Stimulated activated CD4-positive, alpha-beta T cell treated with anti-CD3 and anti-CD28 coated beads, Interleukin-4, amount 100 ng/mL, for 48 hours (primary cell): ENCODE data around the gene HOXB3.
"Not testable (repeated sequence)": the region's sequence is repeated elsewhere in the genome, so short reads cannot be mapped to it uniquely, and the experiment has no call there.

Experiments used
- DNase-seq, 2 donors: peaks; one replicate each; pipeline ENCODE4 v3.0.0-alpha.2; 2020; ENCODE audit warnings: low read depth in 2 of 2

HOXB3 gene

DNA sequence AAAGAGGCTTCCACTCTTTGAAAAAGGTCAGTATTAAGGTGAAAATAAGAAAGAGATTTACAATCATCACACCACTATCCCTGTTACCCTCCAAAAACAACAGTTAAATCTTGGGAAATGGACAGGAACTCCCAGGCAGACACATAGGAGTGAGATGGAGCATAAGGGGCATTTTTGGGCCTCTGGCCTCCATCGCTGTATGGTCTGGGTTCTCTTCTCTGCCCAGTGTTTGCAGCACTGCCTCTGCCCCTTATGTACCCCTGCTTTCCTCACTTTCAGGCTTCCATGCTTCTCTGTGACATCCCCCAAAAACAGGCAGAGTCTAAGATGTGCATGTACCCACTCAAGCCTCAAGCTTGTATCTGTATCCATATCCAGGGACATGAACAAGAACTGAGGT lies 44.5 kb downstream of the HOXB3 start:
- no peak for DNase-seq

DNA sequence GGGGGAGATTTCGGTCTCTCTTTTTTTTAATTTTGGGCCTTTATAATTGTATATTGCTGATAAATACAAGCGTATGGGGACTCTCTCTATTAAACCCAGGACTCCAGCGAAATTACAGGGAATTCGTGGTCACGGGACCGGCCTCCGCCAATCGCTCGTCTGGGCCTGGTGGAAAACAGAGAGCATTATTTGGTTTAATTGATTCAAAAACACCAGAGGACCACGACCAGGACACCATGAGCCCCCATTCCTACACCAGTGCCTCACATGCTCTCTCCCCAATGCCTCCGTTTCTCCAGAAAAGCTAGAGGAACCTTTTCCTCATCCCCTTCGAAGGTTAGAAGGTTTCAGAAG lies 45.0 kb downstream of the HOXB3 start, which contains the start of gene HOXB2:
HOXB2 (minus strand) TSS at position 88 of the 354 bp plus-strand sequence. CDS start 198 bp downstream, outside the sequence.
- no peak for DNase-seq

DNA sequence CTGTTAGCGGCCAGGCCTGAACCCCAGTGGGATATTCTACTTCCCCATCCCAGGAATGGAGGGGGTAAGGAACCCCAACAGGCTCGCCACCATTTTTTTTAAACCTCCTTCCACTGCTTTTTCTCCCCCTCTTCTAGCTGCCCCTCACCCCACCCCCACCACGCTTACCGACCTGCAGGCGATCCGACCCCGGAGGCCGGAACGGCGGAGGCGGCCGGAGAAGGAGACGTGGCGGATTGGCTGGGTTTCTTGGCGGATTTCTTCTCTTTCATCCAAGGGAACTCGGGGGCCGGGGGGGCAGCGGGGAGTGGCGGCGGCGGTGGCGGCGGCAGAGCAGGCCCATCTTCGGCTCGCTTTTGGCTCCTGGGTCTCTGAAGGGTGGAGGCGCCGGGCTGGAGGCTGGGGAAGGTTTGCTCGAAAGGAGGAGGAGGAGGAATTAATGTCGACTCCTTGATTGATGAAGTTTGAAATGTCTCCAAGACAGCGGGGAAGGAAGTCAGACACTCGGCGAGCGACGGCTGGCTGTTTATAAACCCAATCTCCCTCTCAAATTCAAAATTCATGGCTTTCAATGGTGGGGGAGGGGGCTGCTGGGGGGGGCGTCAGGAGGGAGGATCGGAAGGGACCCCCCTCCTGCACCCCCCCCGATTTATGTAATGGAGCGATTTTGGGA lies 45.6 kb downstream of the HOXB3 start:
- peak; percentile 23 to 28 for DNase-seq

DNA sequence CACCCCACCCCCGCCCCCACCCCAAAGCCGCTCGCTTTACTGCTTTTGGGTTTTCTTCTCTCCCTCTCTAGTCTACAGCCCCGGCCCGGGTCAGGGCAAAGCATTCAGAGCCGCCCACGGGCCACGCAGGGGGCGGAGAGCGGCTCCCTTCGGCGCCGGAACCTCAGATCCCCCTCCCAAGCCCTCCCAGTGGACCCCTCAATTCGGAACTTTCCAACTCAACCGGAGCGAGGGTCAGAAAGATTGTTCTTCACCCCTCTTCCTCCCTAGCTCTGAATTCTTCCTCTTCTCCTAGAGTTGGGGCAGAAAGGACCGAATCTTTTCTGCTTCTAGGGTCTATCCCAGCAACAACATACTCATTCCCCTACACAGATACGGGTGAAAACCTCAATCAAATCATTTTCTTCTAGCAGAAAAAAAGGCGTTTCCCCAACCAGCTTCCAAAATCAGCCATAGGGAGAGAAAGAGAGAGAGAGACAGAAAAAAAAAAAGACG lies 46.1 kb downstream of the HOXB3 start:
- peak; percentile 43 to 47 for DNase-seq

DNA sequence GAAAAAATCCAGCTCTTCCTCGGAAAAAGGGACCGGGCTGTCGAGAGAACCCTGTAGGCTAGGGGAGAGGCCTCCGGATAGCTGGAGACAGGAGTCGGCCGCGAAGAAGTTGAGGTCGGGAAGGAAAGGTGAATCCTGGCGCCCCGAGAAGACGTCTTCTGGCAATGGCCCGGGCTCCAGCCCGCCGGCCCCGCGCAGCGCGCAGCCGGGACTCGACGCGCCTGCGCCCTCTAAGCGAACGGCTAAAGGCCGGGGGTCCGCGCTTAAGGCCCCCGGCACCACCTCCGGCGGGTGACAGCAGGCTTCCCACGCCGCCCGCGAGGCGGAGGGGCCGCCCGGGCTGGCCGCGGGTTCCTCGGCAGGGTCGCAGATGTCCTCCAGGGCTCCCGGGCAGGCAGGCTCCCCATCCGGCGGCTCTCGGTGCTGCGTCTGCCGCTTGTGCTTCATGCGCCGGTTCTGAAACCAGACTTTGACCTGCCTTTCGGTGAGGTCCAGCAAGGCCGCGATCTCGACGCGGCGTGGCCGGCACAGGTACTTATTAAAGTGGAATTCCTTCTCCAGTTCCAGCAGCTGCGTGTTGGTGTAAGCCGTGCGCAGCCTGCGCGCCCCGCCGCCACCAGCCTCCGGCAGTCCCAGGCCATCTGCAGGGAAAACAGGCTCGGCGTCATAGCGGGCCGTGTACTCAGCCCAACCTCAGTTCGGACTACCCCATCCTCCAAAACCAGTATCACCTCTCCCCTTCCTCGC lies 46.8 kb downstream of the HOXB3 start:
- peak; percentile 31 to 56 for DNase-seq

DNA sequence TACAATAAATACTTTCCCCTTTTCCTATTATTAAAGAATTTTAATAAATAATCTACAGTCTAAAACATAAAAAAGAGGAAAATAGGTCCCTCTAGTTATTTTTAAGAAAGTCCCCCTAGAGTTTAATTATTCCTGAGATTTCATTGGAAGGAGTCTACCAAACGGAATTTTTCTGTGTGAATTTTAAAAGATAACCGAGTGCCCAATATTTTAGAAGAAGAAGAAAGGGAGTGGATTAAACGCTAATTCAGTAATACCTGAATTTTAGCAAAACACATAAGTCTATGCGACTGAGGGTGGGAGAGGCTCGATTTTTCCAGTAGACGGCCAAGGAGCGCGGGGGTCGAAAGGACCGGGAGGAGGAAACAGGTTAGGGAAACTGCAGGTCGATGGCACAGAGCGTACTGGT lies 47.3 kb downstream of the HOXB3 start:
- no peak for DNase-seq

DNA sequence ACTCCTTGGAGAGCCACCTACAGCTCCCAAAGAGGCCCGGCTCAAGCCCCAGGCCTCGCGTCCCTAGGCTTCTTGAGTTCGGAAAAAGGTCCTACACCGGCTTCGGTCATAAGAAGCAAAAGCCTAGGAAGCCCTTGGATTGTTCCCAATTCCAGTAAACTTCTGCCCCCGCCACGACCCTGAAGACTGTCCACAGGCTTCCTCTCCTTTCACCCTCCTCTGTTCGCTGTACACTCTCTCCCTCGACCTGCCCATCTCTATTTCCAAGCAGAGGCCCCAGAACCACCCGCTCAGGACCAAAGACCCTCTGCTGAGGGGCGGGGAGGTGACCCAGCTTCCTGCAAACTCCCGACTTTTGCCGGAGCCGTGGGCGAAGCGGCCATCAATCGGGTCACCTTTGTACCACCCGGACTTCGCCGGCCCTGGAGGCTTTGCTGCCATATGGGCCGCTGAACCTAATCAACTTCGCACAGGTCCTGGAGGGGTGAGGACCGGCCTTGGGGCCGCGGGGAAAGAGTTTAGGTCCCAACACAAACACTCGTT lies 47.9 kb downstream of the HOXB3 start:
- no peak for DNase-seq

DNA sequence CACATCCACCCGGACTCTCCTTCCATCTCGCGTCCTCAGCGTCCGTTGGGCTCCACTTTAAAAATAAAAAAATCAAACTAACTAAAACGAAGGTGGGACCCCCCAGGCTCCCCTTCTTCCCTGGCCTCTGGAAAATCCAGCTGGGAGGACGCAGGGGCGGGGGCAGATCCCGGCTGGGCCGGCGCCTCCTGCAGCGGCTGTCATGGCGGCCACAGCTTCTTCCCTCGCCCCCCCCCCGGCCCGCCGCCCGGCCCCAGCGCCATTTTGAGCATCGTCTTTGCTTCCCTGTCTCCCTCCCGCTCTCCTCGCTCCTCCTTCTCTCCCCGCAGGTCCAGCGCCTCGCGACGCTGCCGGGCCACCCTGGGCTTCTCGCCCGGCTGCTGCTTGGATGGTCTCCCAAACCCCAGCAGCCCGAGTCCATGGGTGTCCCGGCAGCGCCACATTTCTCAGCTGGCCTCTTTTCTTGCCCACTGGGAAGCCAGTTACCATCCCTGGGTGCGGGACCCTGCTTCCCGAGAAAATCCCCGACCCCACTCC lies 48.4 kb downstream of the HOXB3 start:
- DNase-seq = peak; percentile 32 to 42

DNA sequence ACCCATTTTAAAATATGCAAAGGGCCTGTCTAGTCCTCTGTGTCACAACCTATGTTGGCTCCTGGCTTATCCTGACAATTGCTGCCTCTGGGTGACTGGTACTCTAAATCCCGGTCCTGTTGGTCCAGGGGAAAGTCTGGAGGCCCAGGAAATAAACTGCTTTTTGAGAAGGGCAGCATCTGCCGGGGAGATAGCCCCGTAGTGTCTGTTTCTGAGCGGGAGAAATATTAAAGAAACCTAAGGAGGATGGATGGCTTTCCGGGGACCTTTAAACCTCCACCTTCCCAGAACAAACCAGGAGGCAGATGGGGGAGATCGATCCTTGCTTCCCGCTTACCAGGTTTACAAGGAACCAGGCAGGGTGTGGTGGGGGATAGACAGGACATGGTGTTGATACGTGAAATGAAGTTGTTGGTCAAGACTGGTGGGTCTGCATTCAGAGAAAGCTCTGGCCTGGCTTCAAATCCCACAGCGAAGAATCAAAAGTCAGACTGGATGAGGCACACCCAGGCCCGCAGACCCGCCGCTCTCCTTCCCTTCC lies 48.9 kb downstream of the HOXB3 start:
- DNase-seq = no peak

DNA sequence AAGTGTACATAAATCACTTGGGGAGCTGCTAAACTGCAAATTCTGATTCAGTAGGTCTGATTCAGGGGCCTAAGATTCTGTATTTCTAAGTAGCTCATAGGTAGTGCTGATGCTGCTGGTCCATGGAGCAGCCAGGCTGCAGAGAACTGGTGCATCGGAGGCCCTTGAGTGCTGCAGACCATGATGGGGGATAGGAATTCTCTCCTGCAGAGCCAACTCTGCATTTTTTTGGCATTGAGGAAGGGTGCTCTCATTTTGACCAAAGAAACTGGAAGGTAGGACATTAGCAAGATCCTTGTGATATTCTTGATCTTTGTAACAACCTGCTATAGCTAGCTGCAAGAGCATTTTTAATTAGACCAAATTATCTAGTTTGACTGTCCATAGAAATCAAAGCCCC lies 49.8 kb downstream of the HOXB3 start:
- no peak for DNase-seq

DNA sequence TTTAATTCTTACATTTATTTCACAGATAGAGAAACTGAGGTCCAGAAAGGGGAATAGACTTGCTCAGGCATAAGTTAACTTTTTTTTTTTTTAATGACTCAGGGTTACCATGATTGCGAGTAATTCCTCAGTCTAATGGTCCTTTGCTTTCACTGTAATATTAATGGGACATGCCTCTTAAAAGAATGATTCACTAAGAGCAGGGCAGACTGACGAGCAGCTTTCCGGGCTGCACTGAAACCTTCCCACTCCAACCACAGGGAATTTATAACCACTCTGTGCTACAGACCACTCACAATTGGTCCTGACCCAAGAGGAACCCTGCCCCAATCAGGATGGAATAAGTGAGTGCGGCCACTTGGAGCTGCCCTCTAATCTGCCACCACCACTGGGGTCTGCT lies 50.9 kb downstream of the HOXB3 start:
- DNase-seq = no peak

DNA sequence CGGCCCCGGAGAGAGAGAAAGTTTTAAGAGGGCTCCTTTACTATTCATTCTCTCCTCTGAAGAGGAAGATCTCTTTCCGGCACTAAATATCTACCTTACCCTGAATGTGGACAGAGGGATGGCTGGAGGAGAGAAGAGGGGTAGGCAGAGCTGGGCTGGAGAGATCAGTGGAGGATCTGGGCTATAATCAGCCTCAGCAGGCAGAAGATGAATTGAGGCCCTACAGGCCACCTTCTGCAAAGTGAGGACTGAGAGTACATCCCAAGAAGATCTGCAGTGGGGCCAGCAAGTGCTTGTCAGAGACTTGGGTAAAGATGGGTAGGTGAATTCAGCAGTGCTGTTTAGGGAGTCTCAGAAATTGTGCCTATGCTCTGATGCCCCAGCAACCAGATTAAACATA lies 52.7 kb downstream of the HOXB3 start:
- DNase-seq = no peak

DNA sequence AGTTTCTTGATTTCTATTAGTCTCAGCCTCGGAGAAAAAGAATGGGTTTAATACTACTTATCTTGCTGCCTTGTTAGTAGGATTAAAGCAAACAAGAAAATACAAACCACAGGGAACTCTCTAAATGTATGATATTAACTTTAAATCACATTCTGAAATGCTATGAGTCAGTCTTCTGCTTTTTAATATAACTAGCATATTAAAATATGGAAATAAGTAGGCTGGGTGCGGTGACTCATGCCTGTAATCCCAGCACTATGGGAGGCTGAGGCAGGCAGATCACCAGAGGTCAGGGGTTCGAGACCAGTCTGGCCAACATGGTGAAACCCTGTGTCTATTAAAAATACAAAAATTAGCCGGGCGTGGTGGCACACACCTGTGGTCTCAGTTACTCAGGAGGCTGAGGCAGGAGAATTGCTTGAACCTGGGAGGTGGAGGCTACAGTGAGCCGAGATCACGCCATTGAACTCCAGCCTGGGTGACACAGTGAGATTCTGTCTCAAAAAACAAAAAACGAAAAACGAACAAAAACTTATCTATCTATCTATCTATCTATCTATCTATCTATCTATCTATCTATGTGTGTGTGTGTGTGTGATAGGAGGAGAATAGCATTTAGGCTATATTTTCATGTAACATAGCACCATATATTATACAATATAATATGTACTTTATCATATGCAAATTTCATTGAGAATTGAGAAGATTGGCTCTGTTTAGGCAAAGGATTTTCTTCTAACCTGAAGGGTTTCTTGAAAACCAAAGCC lies 54.1 kb downstream of the HOXB3 start:
- DNase-seq = not testable (repeated sequence)

DNA sequence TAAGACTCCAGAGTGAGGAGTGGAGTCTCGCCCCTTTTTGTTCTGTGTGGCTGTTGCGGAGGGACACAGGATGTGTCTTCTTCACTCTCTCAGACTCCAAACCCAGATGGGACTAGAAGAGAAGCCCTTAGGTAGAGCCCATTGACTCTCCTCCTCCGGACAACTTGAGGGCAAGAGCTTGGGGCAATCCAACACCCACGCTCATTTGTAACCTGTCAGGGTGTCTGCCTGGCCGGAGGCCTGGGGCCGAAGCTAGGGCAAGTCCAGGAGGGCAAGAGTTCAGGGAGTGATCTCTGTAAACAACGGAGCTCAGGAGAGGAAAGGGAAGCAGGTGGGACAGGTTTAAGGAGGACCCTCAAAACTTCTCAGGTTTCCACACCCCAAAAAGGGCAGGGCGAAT lies 57.8 kb downstream of the HOXB3 start:
- no peak for DNase-seq

DNA sequence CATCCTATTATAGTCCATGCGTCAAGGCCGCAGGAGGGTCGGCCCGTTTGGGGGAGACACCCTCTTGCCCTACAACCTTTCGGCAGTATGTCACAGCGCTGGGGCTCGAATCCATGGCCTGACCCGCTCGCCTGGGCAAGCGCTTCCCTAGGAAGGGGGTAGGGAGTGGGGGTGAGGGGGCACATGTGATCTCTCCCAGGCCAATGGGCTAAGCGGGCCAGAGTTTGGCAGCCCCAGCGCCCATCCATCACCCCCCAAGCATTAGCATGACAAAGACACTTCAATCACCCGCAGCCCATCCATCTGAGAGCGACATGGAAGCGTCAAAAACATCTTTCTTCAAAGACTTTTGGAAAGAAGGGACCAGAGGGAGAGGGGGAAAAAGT lies 59.2 kb downstream of the HOXB3 start, which contains the start of gene HOXB1:
HOXB1 (minus strand) TSS at position 125 of the 386 bp plus-strand sequence; CDS start at position 18, 107 bp downstream.
- no peak for DNase-seq

DNA sequence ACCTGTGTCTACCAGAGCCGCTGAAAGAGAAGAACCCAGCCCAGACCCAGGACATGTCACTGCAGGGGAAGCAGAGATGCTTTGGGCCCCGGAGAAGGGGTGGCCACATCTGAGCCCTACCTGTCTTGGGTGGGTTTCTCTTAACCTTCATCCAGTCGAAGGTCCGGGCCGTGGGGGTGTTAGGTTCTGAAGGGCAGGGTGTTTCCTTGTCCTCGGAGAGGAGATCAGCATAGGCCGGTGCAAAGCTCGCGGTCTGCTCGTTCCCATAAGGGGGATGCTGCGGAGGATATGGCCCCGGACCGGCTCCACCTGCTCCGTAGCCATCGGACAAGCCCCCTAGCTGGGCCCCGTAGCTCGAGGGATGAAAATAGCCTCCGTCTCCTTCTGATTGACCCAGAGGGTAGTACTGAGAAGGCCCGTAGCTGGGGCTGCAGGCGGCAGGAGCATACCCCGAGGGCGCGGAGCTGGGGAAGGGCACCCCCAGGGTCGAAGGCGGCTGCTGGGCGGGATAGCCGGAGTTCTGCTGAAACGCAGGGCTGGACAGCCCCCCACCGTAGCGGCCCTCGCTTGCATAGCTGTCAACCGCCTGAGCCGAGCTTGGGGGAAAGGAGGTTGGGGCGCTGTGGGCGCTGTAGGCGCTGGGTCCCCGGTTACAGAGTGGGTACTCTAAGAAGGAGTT lies 59.7 kb downstream of the HOXB3 start:
- no peak for DNase-seq

DNA sequence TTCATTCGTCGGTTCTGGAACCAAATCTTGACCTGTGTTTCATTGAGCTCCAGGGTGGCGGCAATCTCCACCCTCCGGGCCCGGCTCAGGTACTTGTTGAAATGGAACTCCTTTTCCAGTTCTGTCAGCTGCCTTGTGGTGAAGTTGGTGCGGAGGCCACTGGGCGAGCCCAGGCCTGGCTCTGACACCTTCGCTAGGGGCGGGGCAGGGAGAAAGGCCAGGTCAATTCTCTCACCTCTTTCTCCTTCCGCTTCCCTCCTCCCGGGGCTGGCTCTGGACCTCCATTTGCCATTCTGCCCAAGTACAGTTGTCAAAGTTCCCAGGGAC lies 60.4 kb downstream of the HOXB3 start:
- DNase-seq = no peak

DNA sequence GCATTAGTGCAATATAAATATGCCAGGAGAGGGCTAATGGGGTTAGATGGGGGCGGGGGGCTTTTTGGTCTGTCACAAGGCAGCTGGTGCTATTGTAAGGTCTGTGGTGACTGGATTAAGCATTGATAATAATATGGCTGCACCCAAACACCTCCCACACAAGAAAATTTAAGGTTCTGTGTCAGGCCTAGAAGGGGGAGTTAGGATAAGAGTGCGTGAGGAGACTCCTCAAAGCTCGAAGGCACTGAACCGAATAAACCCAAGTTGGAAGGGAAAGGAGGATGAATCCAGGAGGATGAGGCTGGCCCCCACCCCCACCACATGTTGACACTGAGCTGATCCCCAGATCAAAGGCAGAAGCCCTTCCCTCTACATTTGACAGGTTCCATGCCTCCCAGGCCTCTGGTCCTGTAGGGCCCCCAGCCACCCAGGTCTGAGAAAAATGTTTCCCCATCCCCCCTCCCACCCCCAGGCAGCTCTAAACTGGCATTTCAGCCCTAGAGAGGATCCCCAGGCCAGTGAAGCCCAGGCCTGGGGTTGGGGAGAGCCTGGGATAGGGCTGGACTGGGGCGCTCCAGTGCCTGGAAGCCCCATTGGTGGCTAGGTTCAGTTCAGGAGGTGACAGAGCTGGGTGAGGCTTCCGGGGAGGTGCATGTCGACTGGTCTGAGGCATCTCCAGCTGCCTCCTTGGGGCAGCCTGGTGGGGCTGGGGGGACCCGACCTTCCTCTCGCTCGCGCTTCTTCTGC lies 60.9 kb downstream of the HOXB3 start:
- DNase-seq = no peak

DNA sequence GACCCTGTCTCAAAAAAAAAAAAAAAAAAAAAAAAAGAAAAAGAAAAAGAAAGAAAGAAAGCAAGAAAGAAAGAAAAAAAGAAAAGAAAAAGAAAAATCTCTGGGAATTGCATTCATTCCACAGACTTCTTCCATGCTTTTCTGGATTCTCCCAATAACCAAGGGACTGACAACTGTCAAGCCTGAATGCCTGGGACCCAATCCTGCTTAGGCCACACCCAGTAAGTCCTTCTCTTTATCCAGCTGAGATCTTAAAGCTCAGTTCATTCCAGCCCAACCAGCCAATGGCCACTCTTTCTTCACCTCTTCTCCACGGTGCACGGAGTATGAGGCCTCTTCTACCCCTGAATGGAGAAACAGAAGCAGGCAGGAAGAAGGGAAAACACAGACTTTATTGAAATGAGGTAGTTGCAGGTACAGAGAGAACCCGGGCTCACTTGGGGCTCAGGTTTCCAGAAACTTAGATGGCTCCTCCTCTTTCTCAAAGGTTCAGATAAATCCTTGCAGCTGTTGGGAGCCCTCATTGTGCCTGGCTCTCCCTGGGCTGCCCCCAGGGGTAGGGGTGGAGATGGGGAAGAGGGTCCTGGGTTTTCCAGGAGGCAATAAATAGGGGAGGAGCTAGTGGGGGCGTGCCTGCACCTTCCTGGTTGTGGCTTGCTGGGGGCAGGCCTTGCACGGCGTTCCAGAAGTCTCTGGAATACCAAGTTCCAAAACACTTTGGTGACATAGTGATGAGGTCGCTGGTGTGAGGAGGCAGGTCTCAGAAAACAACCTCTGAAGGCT lies 61.7 kb downstream of the HOXB3 start:
- DNase-seq = no peak

DNA sequence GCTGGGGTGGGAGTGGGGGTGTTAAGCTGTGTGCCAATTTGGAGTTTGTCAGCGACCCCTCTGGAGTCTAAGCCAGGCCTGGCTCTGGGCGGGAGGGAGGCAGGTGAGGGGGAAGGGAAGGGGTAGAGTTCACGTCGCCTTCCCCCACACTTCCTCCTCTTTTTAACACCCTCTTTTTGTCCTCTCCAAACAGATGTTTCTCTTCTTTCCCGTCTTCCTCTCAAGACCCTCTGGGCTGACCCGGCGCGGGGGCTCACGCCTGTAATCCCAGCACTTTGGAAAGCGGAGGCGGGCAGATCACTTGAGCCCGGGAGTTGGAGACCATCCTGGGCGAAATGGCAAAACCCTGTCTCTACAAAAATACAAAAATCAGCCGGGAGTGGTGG lies 62.5 kb downstream of the HOXB3 start:
- DNase-seq = no peak
